Activated CD4-positive, alpha-beta T cell treated with anti-CD3 and anti-CD28 coated beads, Interleukin-10, Interleukin-2, amounts not matched to agents 100 ng/mL and 50 ng/mL, durations not matched to agents 16 hours and 8 hours (primary cell): ENCODE measurements around the gene PARD3B.

Experiments used
- DNase-seq: peaks from one replicate; pipeline ENCODE4 v3.0.0-alpha.2; 2020

PARD3B gene

GRCh38 chr2:205032093-205032551, 486.8 kb downstream of the PARD3B start:
- DNase-seq = no peak

- DNase-seq = no peak
These were observed 488.2 kb downstream of the PARD3B start for GRCh38 chr2:205033431-205033830.

- DNase-seq = no peak
These were observed 488.8 kb downstream of the PARD3B start for GRCh38 chr2:205034034-205034433.

GRCh38 chr2:205040323-205040722, 495.0 kb downstream of the PARD3B start:
- DNase-seq = no peak

- no peak for DNase-seq
These were observed 496.3 kb downstream of the PARD3B start for GRCh38 chr2:205041472-205042130.

- no peak for DNase-seq
These were observed 498.0 kb downstream of the PARD3B start for GRCh38 chr2:205043285-205043684.

GRCh38 chr2:205045706-205046105, 500.4 kb downstream of the PARD3B start:
- no peak for DNase-seq

GRCh38 chr2:205047273-205047839, 502.1 kb downstream of the PARD3B start:
- no peak for DNase-seq

- no peak for DNase-seq
These were observed 506.1 kb downstream of the PARD3B start for GRCh38 chr2:205051417-205051816.

- no peak for DNase-seq
These were observed 507.5 kb downstream of the PARD3B start for GRCh38 chr2:205052781-205053180.

- no peak for DNase-seq
These were observed 508.6 kb downstream of the PARD3B start for GRCh38 chr2:205053827-205054410.

- DNase-seq = no peak
These were observed 509.5 kb downstream of the PARD3B start for GRCh38 chr2:205054789-205055188.

GRCh38 chr2:205055251-205055650, 510.0 kb downstream of the PARD3B start:
- DNase-seq = no peak

GRCh38 chr2:205056151-205056561, 510.9 kb downstream of the PARD3B start:
- no peak for DNase-seq

- peak; percentile 43 for DNase-seq
These were observed 513.1 kb downstream of the PARD3B start for GRCh38 chr2:205058409-205058808.

GRCh38 chr2:205060269-205060668, 515.0 kb downstream of the PARD3B start:
- no peak for DNase-seq

- no peak for DNase-seq
These were observed 520.8 kb downstream of the PARD3B start for GRCh38 chr2:205066081-205066480.

GRCh38 chr2:205069928-205070327, 524.7 kb downstream of the PARD3B start:
- DNase-seq = no peak

- no peak for DNase-seq
These were observed 525.6 kb downstream of the PARD3B start for GRCh38 chr2:205070889-205071288.

GRCh38 chr2:205073433-205074020, 528.3 kb downstream of the PARD3B start:
- no peak for DNase-seq

- DNase-seq = no peak
These were observed 531.1 kb downstream of the PARD3B start for GRCh38 chr2:205076405-205076804.

- peak; percentile 44 for DNase-seq
These were observed 531.9 kb downstream of the PARD3B start for GRCh38 chr2:205077159-205077558.

- no peak for DNase-seq
These were observed 533.5 kb downstream of the PARD3B start for GRCh38 chr2:205078762-205079161.

- DNase-seq = no peak
These were observed 533.9 kb downstream of the PARD3B start for GRCh38 chr2:205079173-205079572.
